Measurements from ENCODE around the gene GPR162. TPM values are rescaled to one million over a fixed set of nuclear protein-coding genes. Genes with fewer than 3 reads are reported as not detected.
A peak's percentile ranks its signal among the peaks of the same experiment; 100 is the strongest.

The GPR162 gene
- total and polyA plus RNA-seq, 12 donors, result 1.1 to 42.6 (median 5.1) TPM

DNA sequence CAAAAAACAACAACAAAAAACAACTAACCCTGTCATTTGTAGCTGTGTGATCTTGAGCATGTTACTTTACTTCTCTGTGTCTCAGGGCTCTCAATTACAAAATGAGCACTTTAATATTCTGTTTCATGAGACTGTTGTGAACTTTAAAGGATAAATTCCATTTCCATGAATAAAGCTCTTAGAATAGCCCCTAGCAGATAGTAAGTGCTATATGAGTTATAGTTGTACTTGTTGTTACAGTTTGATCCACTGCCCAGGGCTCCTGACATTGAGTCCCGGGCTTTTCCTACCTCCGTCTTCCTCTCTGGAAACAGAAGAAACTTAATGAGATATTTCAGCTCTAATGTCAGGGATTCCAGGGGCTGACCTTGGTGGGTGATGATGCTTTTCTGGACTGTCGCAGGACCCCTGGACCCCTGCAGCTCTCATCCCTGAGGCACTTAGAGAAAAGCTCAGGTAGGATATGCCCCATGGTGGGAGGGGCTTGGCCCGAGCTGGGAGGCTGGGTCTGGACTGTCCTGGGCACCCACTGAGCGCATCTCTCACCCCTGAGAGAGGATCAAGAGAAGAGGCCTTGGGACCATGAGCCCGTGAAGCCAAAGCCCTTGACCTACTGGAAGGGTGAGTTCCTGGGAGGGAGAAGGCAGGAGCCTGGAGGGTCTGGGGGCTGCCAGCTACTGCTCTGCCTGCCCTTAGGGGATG is 11.7 kb downstream of the GPR162 start:
- intact Hi-C loops (cut with DNase I), result no loop called here
- H3K9me3 ChIP-seq (replicated peaks in 1 of 3), result no peaks in the 10 kb centered on the region
- TF ChIP-seq POLR2A (IDR thresholded peaks at IDR 0.05) (no peak), CTCF (IDR thresholded peaks at IDR 0.05) (no peak)
- DNase-seq, result no peak
- peak overlapping the region in 2 of 5 donors; percentile 8 to 58 for H3K27ac ChIP-seq
- peaks cover 0 to 20% of the 10 kb centered on the region in 2 donors for H3K36me3 ChIP-seq (replicated peaks in 1 of 2)
- no peak overlapping the region for H3K4me3 ChIP-seq
- WGBS, 4 donors, result 38 to 60% (median 49%) methylated on average over 4 to 6 of the region's 6 CpGs
- H3K4me1 ChIP-seq (replicated peaks in 1 of 2), result peaks cover 3 to 10% of the 10 kb centered on the region in 2 donors
- H3K27me3 ChIP-seq, result no peaks in the 10 kb centered on the region

DNA sequence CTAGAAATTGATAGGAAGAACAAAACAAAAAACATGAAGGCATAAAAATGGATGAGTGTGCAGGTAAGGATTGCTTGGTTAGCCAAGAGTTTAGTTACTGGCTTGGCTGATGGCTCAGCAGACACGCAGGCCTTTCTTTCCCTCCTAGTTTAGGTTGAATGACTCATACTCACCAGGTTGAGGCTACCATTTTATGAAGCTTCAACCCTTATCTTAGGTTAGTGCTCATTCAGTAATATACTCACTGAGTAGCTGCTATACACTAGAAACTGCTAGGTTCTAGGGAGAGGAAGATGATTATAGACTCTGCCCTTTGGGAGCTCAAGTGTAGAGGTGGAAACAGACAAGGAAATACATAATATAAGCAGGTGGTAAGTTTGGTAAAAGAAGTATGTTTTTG is 12.6 kb downstream of the GPR162 start:
- TF ChIP-seq CTCF (IDR thresholded peaks at IDR 0.05) (no peak), POLR2A (IDR thresholded peaks at IDR 0.05) (no peak)
- no peaks in the 10 kb centered on the region for H3K27me3 ChIP-seq
- H3K27ac ChIP-seq, result peak overlapping the region in 1 of 5 donors; percentile 58
- peaks cover 3 to 10% of the 10 kb centered on the region in 2 donors for H3K4me1 ChIP-seq (replicated peaks in 1 of 2)
- H3K9me3 ChIP-seq (replicated peaks in 1 of 3), result no peaks in the 10 kb centered on the region
- H3K4me3 ChIP-seq, result no peak overlapping the region
- H3K36me3 ChIP-seq (replicated peaks in 1 of 2), result peaks cover 0 to 27% of the 10 kb centered on the region in 2 donors
- 71 to 93% (median 87%) methylated on average over 1 of the region's 1 CpG for WGBS, 4 donors
- DNase-seq, result no peak
- intact Hi-C loops (cut with DNase I), result no loop called here

DNA sequence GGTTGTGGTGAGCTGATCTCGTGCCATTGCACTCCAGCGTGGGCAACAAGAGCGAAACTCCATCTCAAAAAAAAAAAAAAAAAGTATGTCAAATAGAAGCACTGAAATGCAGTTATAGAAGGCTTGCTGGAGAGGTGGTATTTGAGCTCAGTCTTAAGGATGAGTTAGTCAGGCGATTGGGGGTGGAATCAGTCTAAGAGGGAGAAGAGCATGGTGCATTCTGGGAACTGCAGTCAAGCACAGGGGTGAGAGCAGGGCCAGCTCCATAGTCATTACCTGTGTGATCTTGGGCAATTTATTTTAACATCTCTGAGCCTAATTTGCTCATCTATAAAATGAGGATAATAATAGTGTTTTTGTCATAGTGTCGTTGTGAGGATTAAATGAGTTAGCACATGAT is 13.3 kb downstream of the GPR162 start:
- DNase-seq, result no peak
- no peaks in the 10 kb centered on the region for H3K9me3 ChIP-seq (replicated peaks in 1 of 3)
- no peak overlapping the region for H3K27ac ChIP-seq
- H3K36me3 ChIP-seq (replicated peaks in 1 of 2), result peaks cover 0 to 30% of the 10 kb centered on the region in 2 donors
- WGBS, 4 donors, result 80 to 89% (median 82%) methylated on average over 5 of the region's 5 CpGs
- no peak overlapping the region for H3K4me3 ChIP-seq
- TF ChIP-seq CTCF (IDR thresholded peaks at IDR 0.05) (no peak), POLR2A (IDR thresholded peaks at IDR 0.05) (no peak)
- peaks cover 3 to 10% of the 10 kb centered on the region in 2 donors for H3K4me1 ChIP-seq (replicated peaks in 1 of 2)
- no peaks in the 10 kb centered on the region for H3K27me3 ChIP-seq
- intact Hi-C loops (cut with DNase I), result loop anchor here in 1 of 2 donors (5.0 kb wide), 1 partner anchor 208 kb away; no protein-coding TSS in a partner anchor

DNA sequence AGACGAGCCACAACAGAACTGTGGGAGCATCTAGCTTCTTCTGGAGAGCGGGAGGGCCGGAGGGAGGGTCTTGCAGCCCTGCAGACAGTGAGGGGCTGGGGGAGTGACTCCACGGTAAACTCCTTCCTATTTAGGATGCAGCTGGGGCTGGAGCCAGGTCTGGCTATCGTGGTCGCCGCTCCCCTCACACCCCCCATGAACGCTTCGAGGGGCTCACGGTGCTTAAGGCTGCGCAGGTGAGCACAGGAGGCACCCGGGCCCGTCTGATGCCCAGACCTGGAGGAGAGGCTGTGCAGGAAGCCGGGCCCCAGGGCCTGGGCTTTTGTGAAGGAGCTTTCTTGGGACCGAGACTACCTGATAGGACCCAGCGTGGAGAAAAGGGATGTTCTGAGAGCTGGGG is 15.2 kb downstream of the GPR162 start:
- H3K36me3 ChIP-seq (replicated peaks in 1 of 2), result peaks cover 0 to 30% of the 10 kb centered on the region in 2 donors
- peaks cover 3 to 10% of the 10 kb centered on the region in 2 donors for H3K4me1 ChIP-seq (replicated peaks in 1 of 2)
- H3K4me3 ChIP-seq, result no peak overlapping the region
- no peaks in the 10 kb centered on the region for H3K27me3 ChIP-seq
- no peaks in the 10 kb centered on the region for H3K9me3 ChIP-seq (replicated peaks in 1 of 3)
- intact Hi-C loops (cut with DNase I), result loop anchor here in 1 of 2 donors (5.0 kb wide), 1 partner anchor 210 kb away; no protein-coding TSS in a partner anchor
- TF ChIP-seq POLR2A (IDR thresholded peaks at IDR 0.05), result no peak
- TF ChIP-seq CTCF (IDR thresholded peaks at IDR 0.05), result no peak
- WGBS, 4 donors, result 78 to 94% (median 85%) methylated on average over 13 to 16 of the region's 16 CpGs
- H3K27ac ChIP-seq, result no peak overlapping the region
- DNase-seq, result no peak
